GM19468 (cell line): ENCODE results near the gene GRM3.

Source experiments
- ATAC-seq: cut with Tn5 transposase; IDR thresholded peaks from one replicate; pipeline ENCODE4 v1.9.1; 2021; ENCODE audit warnings: mild to moderate bottlenecking, moderate library complexity, moderate number of reproducible peaks; ENCODE audit not compliant: unreplicated experiment; ENCODE audit errors: extremely low read depth

The GRM3 gene

GRCh38 chr7:86778271-86778670 lies 134.6 kb downstream of the GRM3 start:
- ATAC-seq: no peak

GRCh38 chr7:86784765-86785164 lies 141.1 kb downstream of the GRM3 start:
- no peak for ATAC-seq

- ATAC-seq: peak; percentile 69
Measured at GRCh38 chr7:86785641-86786040, 141.9 kb downstream of the GRM3 start.

- ATAC-seq: no peak
Measured at GRCh38 chr7:86786376-86786775, 142.7 kb downstream of the GRM3 start.

GRCh38 chr7:86788948-86789347 lies 145.2 kb downstream of the GRM3 start:
- no peak for ATAC-seq

- ATAC-seq: no peak
Measured at GRCh38 chr7:86790383-86790782, 146.7 kb downstream of the GRM3 start.

- ATAC-seq: no peak
Measured at GRCh38 chr7:86792260-86792659, 148.6 kb downstream of the GRM3 start.

GRCh38 chr7:86793136-86793535 lies 149.4 kb downstream of the GRM3 start:
- no peak for ATAC-seq

- no peak for ATAC-seq
Measured at GRCh38 chr7:86814661-86815379, 171.1 kb downstream of the GRM3 start.

GRCh38 chr7:86815556-86815955 lies 171.8 kb downstream of the GRM3 start:
- no peak for ATAC-seq

- ATAC-seq: no peak
Measured at GRCh38 chr7:86818903-86819302, 175.2 kb downstream of the GRM3 start.

GRCh38 chr7:86823769-86824168 lies 180.1 kb downstream of the GRM3 start:
- no peak for ATAC-seq

GRCh38 chr7:86825264-86825663 lies 181.6 kb downstream of the GRM3 start:
- ATAC-seq: no peak

- ATAC-seq: no peak
Measured at GRCh38 chr7:86826948-86827347, 183.2 kb downstream of the GRM3 start.

- no peak for ATAC-seq
Measured at GRCh38 chr7:86833360-86833759, 189.7 kb downstream of the GRM3 start.

- no peak for ATAC-seq
Measured at GRCh38 chr7:86837235-86837634, 193.5 kb downstream of the GRM3 start.

GRCh38 chr7:86844608-86845007 lies 200.9 kb downstream of the GRM3 start:
- no peak for ATAC-seq

- ATAC-seq: no peak
Measured at GRCh38 chr7:86846494-86847190, 202.9 kb downstream of the GRM3 start.

- ATAC-seq: no peak
Measured at GRCh38 chr7:86848226-86848625, 204.5 kb downstream of the GRM3 start.

- no peak for ATAC-seq
Measured at GRCh38 chr7:86851566-86851965, 207.9 kb downstream of the GRM3 start.

- ATAC-seq: no peak
Measured at GRCh38 chr7:86863452-86863851, 219.7 kb downstream of the GRM3 start.
